ENCODE data around the gene GNAT2.

The GNAT2 gene

GRCh38 chr1:109630898-109631512 is 11.6 kb upstream of the GNAT2 start:
- no peaks in the 10 kb centered on the region for H3K9me3 ChIP-seq (ENCODE audit: control insufficient read depth, insufficient read depth, low read length)
- peaks cover 47% of the 10 kb centered on the region for H3K36me3 ChIP-seq (ENCODE audit: control insufficient read depth, low read length)
- H3K27ac ChIP-seq (ENCODE audit: low read depth, low read length), result no peak overlapping the region
- H3K4me3 ChIP-seq (ENCODE audit: low read length), result no peak overlapping the region
- peaks cover 3% of the 10 kb centered on the region; the same call in 1 of the 2 replicates for H3F3A ChIP-seq (ENCODE audit: control insufficient read depth, insufficient read depth)
- H3K4me1 ChIP-seq (ENCODE audit: control insufficient read depth, low read length), result 0 out of 2 replicates have a peak, but pooled peaks cover 3% of the 10 kb centered on the region
- no peak for TF ChIP-seq EZH2phosphoT487 (IDR thresholded peaks at IDR 0.05; ENCODE audit: borderline replicate concordance, low read length)
- peak; percentile 4 for TF ChIP-seq CTCF (IDR thresholded peaks at IDR 0.05; ENCODE audit: low read depth, low read length, poor library complexity, severe bottlenecking)
- no peaks in the 10 kb centered on the region for H4K20me1 ChIP-seq (ENCODE audit: control insufficient read depth, insufficient read depth, low read depth, low read length)
- H3K79me2 ChIP-seq (ENCODE audit: control insufficient read depth, low read length), result no peaks in the 10 kb centered on the region
- no peaks in the 10 kb centered on the region for H3K9me2 ChIP-seq (replicated peaks; ENCODE audit: control insufficient read depth, low read length)
- no peaks in the 10 kb centered on the region for H3K27me3 ChIP-seq (ENCODE audit: control insufficient read depth, low read length)
- H3K4me2 ChIP-seq (ENCODE audit: low read length), result no peak overlapping the region

- TF ChIP-seq EZH2phosphoT487 (IDR thresholded peaks at IDR 0.05; ENCODE audit: borderline replicate concordance, low read length), result no peak
- peak; percentile 13 for TF ChIP-seq CTCF (IDR thresholded peaks at IDR 0.05; ENCODE audit: low read depth, low read length, poor library complexity, severe bottlenecking)
- H3K9me3 ChIP-seq (ENCODE audit: control insufficient read depth, insufficient read depth, low read length), result no peaks in the 10 kb centered on the region
- H4K20me1 ChIP-seq (ENCODE audit: control insufficient read depth, insufficient read depth, low read depth, low read length), result no peaks in the 10 kb centered on the region
- H3K4me2 ChIP-seq (ENCODE audit: low read length), result no peak overlapping the region
- H3F3A ChIP-seq (ENCODE audit: control insufficient read depth, insufficient read depth), result peaks cover 3% of the 10 kb centered on the region; the same call in 1 of the 2 replicates
- H3K9me2 ChIP-seq (replicated peaks; ENCODE audit: control insufficient read depth, low read length), result no peaks in the 10 kb centered on the region
- no peak overlapping the region for H3K27ac ChIP-seq (ENCODE audit: low read depth, low read length)
- peaks cover 2% of the 10 kb centered on the region; the same call in 1 of the 2 replicates for H3K79me2 ChIP-seq (ENCODE audit: control insufficient read depth, low read length)
- H3K4me1 ChIP-seq (ENCODE audit: control insufficient read depth, low read length), result peaks cover 3% of the 10 kb centered on the region; the same call in 1 of the 2 replicates
- H3K27me3 ChIP-seq (ENCODE audit: control insufficient read depth, low read length), result no peaks in the 10 kb centered on the region
- no peak overlapping the region for H3K4me3 ChIP-seq (ENCODE audit: low read length)
- H3K36me3 ChIP-seq (ENCODE audit: control insufficient read depth, low read length), result peaks cover 49% of the 10 kb centered on the region
Observed at GRCh38 chr1:109630081-109630897, 10.9 kb upstream of the GNAT2 start.

DNA sequence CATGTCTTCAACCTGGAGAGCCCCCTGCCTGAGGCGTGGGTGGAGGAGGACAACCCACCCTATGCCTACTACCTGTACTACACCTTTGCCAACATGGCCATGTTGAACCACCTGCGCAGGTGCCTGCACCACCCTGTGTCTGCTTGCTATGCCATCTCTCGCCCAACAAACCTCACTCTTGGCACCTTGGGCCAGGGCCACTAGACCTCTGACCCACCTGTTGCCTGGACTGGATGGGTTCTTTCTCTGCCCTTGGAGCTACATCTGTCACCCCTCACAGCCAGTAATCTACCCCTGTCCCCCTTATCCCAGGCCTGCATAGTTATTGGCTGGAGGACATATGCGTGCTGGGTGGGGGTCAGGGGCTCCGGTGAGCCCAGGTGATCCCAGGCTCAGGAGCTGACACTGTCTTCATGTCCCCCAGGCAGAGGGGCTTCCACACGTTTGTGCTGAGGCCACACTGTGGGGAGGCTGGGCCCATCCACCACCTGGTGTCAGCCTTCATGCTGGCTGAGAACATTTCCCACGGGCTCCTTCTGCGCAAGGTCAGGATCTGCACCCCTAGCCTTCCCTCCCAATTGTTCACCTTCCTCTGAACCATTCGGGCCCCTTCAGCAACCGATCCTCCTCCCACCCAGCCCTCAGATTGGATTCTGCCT is 10.1 kb upstream of the GNAT2 start:
- TF ChIP-seq EZH2phosphoT487 (IDR thresholded peaks at IDR 0.05; ENCODE audit: borderline replicate concordance, low read length) (no peak), CTCF (IDR thresholded peaks at IDR 0.05; ENCODE audit: low read depth, low read length, poor library complexity, severe bottlenecking) (no peak)
- H3K79me2 ChIP-seq (ENCODE audit: control insufficient read depth, low read length), result peaks cover 10% of the 10 kb centered on the region
- no peaks in the 10 kb centered on the region for H4K20me1 ChIP-seq (ENCODE audit: control insufficient read depth, insufficient read depth, low read depth, low read length)
- H3K9me2 ChIP-seq (replicated peaks; ENCODE audit: control insufficient read depth, low read length), result no peaks in the 10 kb centered on the region
- no peak overlapping the region for H3K4me3 ChIP-seq (ENCODE audit: low read length)
- H3K4me1 ChIP-seq (ENCODE audit: control insufficient read depth, low read length), result peaks cover 10% of the 10 kb centered on the region
- no peak overlapping the region for H3K27ac ChIP-seq (ENCODE audit: low read depth, low read length)
- no peaks in the 10 kb centered on the region for H3K9me3 ChIP-seq (ENCODE audit: control insufficient read depth, insufficient read depth, low read length)
- H3K27me3 ChIP-seq (ENCODE audit: control insufficient read depth, low read length), result no peaks in the 10 kb centered on the region
- H3K36me3 ChIP-seq (ENCODE audit: control insufficient read depth, low read length), result peaks cover 49% of the 10 kb centered on the region
- no peak overlapping the region for H3K4me2 ChIP-seq (ENCODE audit: low read length)
- H3F3A ChIP-seq (ENCODE audit: control insufficient read depth, insufficient read depth), result peaks cover 3% of the 10 kb centered on the region; the same call in 1 of the 2 replicates
